ENCODE data around the gene C11orf16.
A peak's percentile ranks its signal among the peaks of the same experiment; 100 is the strongest.
"Not testable (repeated sequence)": the region's sequence is repeated elsewhere in the genome, so short reads cannot be mapped to it uniquely, and the experiment has no call there.

C11orf16 gene

DNA sequence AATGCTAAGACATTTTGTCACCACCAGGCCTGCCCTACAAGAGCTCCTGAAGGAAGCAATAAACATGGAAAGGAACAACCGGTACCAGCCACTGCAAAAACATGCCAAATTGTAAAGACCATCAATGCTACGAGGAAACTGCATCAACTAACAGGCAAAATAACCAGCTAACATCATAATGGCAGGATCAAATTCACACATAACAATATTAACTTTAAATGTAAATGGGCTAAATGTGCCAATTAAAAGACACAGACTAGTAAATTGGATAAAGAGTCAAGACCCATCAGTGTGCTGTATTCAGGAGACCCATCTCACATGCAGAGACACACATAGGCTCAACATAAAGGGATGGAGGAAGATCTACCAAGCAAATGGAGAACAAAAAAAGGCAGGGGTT lies 41.6 kb downstream of the C11orf16 start:
- H3K4me1 ChIP-seq (ENCODE audit: control insufficient read depth, insufficient read depth, low read length); H3K9me3 ChIP-seq (ENCODE audit: control insufficient read depth, low read length); H3K27me3 ChIP-seq (ENCODE audit: control insufficient read depth, insufficient read depth, low read length, poor library complexity, severe bottlenecking); H3K27ac ChIP-seq (ENCODE audit: insufficient read depth, low read depth, low read length, poor library complexity, severe bottlenecking); H3K36me3 ChIP-seq (ENCODE audit: control insufficient read depth, insufficient read depth, low read length); H3K4me3 ChIP-seq (ENCODE audit: insufficient read depth, low read depth, low read length): not testable (repeated sequence)
- WGBS, 2 experiments, result 65 to 92% methylated on average over 2 of the region's 2 CpGs

- H3K27me3 ChIP-seq (ENCODE audit: control insufficient read depth, insufficient read depth, low read length, poor library complexity, severe bottlenecking), result no peaks in the 10 kb centered on the region
- H3K9me3 ChIP-seq (ENCODE audit: control insufficient read depth, low read length), result peaks cover 2% of the 10 kb centered on the region
- WGBS, 2 experiments, result 100% methylated on average over 1 to 2 of the region's 2 CpGs
- H3K4me1 ChIP-seq (ENCODE audit: control insufficient read depth, insufficient read depth, low read length), result no peaks in the 10 kb centered on the region
- no peak overlapping the region for H3K4me3 ChIP-seq (ENCODE audit: insufficient read depth, low read depth, low read length)
- H3K27ac ChIP-seq (ENCODE audit: insufficient read depth, low read depth, low read length, poor library complexity, severe bottlenecking), result no peak overlapping the region
- H3K36me3 ChIP-seq (ENCODE audit: control insufficient read depth, insufficient read depth, low read length), result no peaks in the 10 kb centered on the region
Measured at GRCh38 chr11:8886322-8886721, 46.4 kb downstream of the C11orf16 start.

GRCh38 chr11:8881585-8881984 lies 51.2 kb downstream of the C11orf16 start:
- not testable (repeated sequence) for H3K9me3 ChIP-seq (ENCODE audit: control insufficient read depth, low read length); H3K4me3 ChIP-seq (ENCODE audit: insufficient read depth, low read depth, low read length); H3K27ac ChIP-seq (ENCODE audit: insufficient read depth, low read depth, low read length, poor library complexity, severe bottlenecking); H3K27me3 ChIP-seq (ENCODE audit: control insufficient read depth, insufficient read depth, low read length, poor library complexity, severe bottlenecking); H3K36me3 ChIP-seq (ENCODE audit: control insufficient read depth, insufficient read depth, low read length); H3K4me1 ChIP-seq (ENCODE audit: control insufficient read depth, insufficient read depth, low read length)
- WGBS, 2 experiments, result 87 to 93% methylated on average over 7 of the region's 7 CpGs

DNA sequence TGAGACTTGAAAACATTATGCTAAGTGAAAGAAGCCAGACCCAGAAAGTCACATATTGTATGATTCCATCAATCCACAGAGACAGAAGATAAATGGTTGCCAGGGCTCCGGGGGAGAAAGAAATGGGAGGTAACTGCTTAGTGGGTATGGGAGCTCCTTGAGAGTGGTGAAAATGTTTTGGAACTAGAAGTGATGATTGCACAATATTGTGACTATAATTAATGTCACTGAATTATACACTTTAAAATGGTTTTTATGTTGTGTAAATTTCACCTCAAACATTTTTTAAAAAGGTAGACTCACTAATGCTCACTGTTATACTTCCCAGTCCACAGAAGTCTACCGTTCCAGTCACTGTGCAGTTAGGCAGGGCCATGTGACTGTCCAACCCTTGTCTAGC lies 54.0 kb downstream of the C11orf16 start:
- no peaks in the 10 kb centered on the region for H3K4me1 ChIP-seq (ENCODE audit: control insufficient read depth, insufficient read depth, low read length)
- H3K4me3 ChIP-seq (ENCODE audit: insufficient read depth, low read depth, low read length), result no peak overlapping the region
- WGBS, 2 experiments, result 89 to 94% methylated on average over 2 of the region's 2 CpGs
- H3K27me3 ChIP-seq (ENCODE audit: control insufficient read depth, insufficient read depth, low read length, poor library complexity, severe bottlenecking), result no peaks in the 10 kb centered on the region
- no peaks in the 10 kb centered on the region for H3K36me3 ChIP-seq (ENCODE audit: control insufficient read depth, insufficient read depth, low read length)
- no peaks in the 10 kb centered on the region for H3K9me3 ChIP-seq (ENCODE audit: control insufficient read depth, low read length)
- H3K27ac ChIP-seq (ENCODE audit: insufficient read depth, low read depth, low read length, poor library complexity, severe bottlenecking), result no peak overlapping the region

GRCh38 chr11:8873741-8874405 lies 58.9 kb downstream of the C11orf16 start:
- peaks cover 16% of the 10 kb centered on the region for H3K4me1 ChIP-seq (ENCODE audit: control insufficient read depth, insufficient read depth, low read length)
- H3K4me3 ChIP-seq (ENCODE audit: insufficient read depth, low read depth, low read length), result no peak overlapping the region
- H3K27ac ChIP-seq (ENCODE audit: insufficient read depth, low read depth, low read length, poor library complexity, severe bottlenecking), result no peak overlapping the region
- H3K9me3 ChIP-seq (ENCODE audit: control insufficient read depth, low read length), result no peaks in the 10 kb centered on the region
- H3K36me3 ChIP-seq (ENCODE audit: control insufficient read depth, insufficient read depth, low read length), result no peaks in the 10 kb centered on the region
- H3K27me3 ChIP-seq (ENCODE audit: control insufficient read depth, insufficient read depth, low read length, poor library complexity, severe bottlenecking), result no peaks in the 10 kb centered on the region
- WGBS, 2 experiments, result 95% methylated on average over 5 of the region's 6 CpGs

DNA sequence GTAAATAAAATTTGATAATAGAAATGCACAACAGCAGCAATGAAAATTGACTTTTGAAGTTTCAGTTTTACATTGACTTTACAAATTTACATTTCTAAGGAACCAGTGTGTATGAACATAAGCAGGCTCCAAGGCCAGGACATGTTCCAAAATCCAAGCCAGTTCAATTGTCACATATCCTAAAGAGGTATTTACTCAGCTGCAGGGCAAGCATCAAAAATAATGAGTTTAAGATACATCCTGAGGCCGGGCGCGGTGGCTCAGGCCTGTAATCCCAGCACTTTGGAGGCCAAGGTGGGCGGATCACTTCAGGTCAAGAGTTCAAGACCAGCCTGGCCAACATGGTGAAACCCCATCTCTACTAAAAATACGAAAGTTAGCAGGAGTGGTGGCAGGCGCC lies 60.8 kb downstream of the C11orf16 start:
- Histone ChIP-seq H3K4me1 (ENCODE audit: control insufficient read depth, insufficient read depth, low read length) (peaks cover 25% of the 10 kb centered on the region), H3K27ac (ENCODE audit: insufficient read depth, low read depth, low read length, poor library complexity, severe bottlenecking) (peak overlapping the region; percentile 89), H3K27me3 (ENCODE audit: control insufficient read depth, insufficient read depth, low read length, poor library complexity, severe bottlenecking) (no peaks in the 10 kb centered on the region), H3K4me3 (ENCODE audit: insufficient read depth, low read depth, low read length) (peak overlapping the region; percentile 80), H3K36me3 (ENCODE audit: control insufficient read depth, insufficient read depth, low read length) (no peaks in the 10 kb centered on the region), H3K9me3 (ENCODE audit: control insufficient read depth, low read length) (no peaks in the 10 kb centered on the region)
- WGBS, 2 experiments, result 91 to 93% methylated on average over 6 of the region's 6 CpGs

DNA sequence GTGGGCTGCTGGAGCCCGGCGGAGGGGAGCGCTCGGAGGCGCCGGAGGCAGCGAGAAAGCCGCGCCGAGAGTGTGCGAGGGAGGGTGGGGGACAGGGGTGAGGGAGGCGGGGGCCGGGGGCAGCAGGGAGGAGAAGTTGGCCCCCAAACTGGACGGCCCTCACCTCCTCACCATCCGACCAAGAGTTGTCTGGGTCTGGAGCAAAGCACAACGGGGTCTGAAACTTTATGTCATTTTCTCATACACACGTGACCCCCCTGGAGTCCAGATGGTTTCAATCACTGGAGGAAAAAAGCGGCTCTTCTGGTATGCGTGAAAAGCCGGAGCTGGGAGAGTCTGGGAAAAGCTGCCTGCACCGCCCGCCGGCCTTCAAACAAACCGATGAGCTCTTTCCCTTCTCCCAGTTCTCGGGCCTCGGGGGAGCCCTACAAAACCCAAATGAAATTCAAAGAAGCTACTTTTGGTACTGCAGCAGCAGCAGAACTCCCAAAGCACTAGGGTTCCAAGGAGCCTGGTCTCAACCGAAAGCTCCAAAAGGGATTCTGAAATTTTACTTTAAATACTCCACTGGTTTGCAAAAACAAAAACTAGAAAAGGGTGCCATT lies 61.5 kb downstream of the C11orf16 start:
- 1 to 2% methylated on average over 27 of the region's 27 CpGs for WGBS, 2 experiments
- Histone ChIP-seq H3K27ac (ENCODE audit: insufficient read depth, low read depth, low read length, poor library complexity, severe bottlenecking) (peak overlapping the region; percentile 89), H3K9me3 (ENCODE audit: control insufficient read depth, low read length) (no peaks in the 10 kb centered on the region), H3K4me1 (ENCODE audit: control insufficient read depth, insufficient read depth, low read length) (peaks cover 25% of the 10 kb centered on the region), H3K4me3 (ENCODE audit: insufficient read depth, low read depth, low read length) (peak overlapping the region; percentile 80), H3K27me3 (ENCODE audit: control insufficient read depth, insufficient read depth, low read length, poor library complexity, severe bottlenecking) (no peaks in the 10 kb centered on the region), H3K36me3 (ENCODE audit: control insufficient read depth, insufficient read depth, low read length) (no peaks in the 10 kb centered on the region)

DNA sequence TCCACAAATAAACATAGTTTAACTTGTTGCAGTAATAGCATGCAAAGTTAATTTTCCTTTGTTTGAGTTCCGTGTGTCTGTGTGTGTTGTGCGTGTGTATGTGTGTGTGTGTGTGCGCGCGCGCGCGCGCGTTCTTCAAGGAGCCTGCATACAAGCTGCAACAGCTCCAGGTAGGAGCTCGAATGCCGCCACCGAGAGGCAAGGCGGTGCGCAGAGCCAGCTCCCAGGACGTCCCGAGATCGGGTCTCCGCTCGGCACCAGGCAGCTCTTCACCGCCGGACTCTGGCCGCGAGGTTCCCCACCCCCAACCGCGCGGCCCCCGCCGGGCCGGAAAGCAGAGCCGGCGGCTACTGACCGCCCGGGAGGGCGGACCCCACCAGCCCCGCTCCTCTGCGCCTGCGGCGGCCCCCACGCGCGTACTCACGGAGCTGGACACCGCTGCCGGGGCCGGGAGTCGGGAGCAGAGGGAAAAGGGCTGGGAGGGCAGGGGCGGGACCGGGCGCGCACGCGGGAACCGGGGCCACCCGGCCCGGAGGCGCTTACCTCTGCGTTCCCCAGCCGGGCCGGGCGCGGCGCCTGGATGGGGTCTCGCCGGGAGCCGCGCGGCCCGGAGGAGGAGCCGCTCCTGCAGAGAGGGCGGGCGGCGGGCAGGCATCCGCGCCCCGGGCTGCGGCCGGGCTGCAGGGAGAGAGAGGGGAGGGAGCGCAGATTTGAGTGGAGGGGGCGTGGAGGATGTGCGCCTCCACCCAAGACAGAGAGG lies 62.2 kb downstream of the C11orf16 start:
- WGBS, 2 experiments, result 0 to 1% methylated on average over 81 of the region's 81 CpGs
- Histone ChIP-seq H3K4me1 (ENCODE audit: control insufficient read depth, insufficient read depth, low read length) (peaks cover 25% of the 10 kb centered on the region), H3K27ac (ENCODE audit: insufficient read depth, low read depth, low read length, poor library complexity, severe bottlenecking) (peak overlapping the region; percentile 89), H3K9me3 (ENCODE audit: control insufficient read depth, low read length) (no peaks in the 10 kb centered on the region), H3K36me3 (ENCODE audit: control insufficient read depth, insufficient read depth, low read length) (no peaks in the 10 kb centered on the region), H3K27me3 (ENCODE audit: control insufficient read depth, insufficient read depth, low read length, poor library complexity, severe bottlenecking) (no peaks in the 10 kb centered on the region), H3K4me3 (ENCODE audit: insufficient read depth, low read depth, low read length) (peak overlapping the region; percentile 80)

Measured in ectodermal cell (in vitro differentiated cells).